AG04450 (cell line): ENCODE measurements around the gene CDH5. TPM values are rescaled to one million over a fixed set of nuclear protein-coding genes. Genes with fewer than 3 reads are reported as not detected.

Source experiments
- CTCF ChIA-PET: fragments of 300-600, 350-600 bp; formaldehyde crosslinking; extraction: SDS; loops from one replicate; lab custom pipeline; 2022; ENCODE audit warnings: antibody characterized with exemption, inconsistent platforms; lab: Charles Lee
- POLR2A ChIA-PET: fragments of 350-600 bp; formaldehyde crosslinking; extraction: SDS; loops from one replicate; lab custom pipeline; 2021; ENCODE audit warnings: antibody characterized with exemption, inconsistent platforms; lab: Yijun Ruan, JAX
- DNase-seq: peaks from one replicate; pipeline ENCODE4 v3.0.0-alpha.2; 2011; ENCODE audit warnings: low read depth, low spot score
- H3K27ac ChIP-seq: one replicate; pipeline ENCODE4 v1.5.1; 2012; ENCODE audit warnings: low read depth, low read length, control low read depth
- H3K27me3 ChIP-seq: one replicate; pipeline ENCODE4 v1.6.0; 2012; ENCODE audit warnings: low read length; ENCODE audit not compliant: control insufficient read depth, insufficient read depth
- H3K4me3 ChIP-seq: 2 replicates; pipeline ENCODE4 v1.5.1; 2011; ENCODE audit warnings: mild to moderate bottlenecking, low read depth, low read length, control low read depth
- H3K9me3 ChIP-seq: 2 replicates; pipeline ENCODE4 v1.5.1; 2012; ENCODE audit warnings: low read length; ENCODE audit not compliant: control insufficient read depth, insufficient read depth
- polyA plus RNA-seq: library from polyadenylated mRNA; depleted of rRNA; stranded (reverse); fragments of >200 nt; gene quantifications from 2 replicates; pipeline ENCODE4 v1.2.3, GENCODE V29; 2011
- TF ChIP-seq, protein P1 (sequence below): IDR thresholded peaks from 2 replicates; pipeline ENCODE4 v1.5.1; 2011; ENCODE audit warnings: low read depth, low read length, control low read depth, inconsistent platforms

Gene CDH5
- polyA plus RNA-seq, 1 experiment: not detected

- ChIA-PET CTCF (interaction anchor here (0.7 kb wide), 1 partner anchor 43 kb away, joined by 3 read pairs; no protein-coding TSS in a partner anchor), POLR2A (no interaction called here)
- DNase-seq: no peak
Measured at GRCh38 chr16:66399031-66399430, 32.5 kb downstream of the CDH5 start.

DNA sequence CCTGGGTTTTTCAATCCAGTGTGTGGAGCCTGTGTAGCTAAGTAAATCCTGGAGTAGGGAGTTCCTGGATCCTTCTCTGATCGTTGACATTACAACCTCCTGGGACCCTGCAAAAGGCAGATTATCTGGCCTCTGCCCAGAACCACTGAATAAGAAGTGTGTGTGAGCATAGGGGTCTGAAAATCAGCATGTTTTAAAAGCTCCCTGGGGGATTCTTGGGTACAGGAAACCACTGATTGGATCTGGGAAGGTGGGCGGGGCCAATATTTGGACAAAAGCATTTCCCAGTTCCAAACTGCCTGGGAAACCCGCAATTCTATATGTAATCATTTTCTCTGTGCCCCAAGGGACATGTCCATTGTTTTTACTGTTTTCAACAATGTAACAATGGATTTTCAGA is 33.4 kb downstream of the CDH5 start:
- CTCF ChIA-PET: no interaction called here
- DNase-seq: no peak
- TF ChIP-seq, protein P1, sequence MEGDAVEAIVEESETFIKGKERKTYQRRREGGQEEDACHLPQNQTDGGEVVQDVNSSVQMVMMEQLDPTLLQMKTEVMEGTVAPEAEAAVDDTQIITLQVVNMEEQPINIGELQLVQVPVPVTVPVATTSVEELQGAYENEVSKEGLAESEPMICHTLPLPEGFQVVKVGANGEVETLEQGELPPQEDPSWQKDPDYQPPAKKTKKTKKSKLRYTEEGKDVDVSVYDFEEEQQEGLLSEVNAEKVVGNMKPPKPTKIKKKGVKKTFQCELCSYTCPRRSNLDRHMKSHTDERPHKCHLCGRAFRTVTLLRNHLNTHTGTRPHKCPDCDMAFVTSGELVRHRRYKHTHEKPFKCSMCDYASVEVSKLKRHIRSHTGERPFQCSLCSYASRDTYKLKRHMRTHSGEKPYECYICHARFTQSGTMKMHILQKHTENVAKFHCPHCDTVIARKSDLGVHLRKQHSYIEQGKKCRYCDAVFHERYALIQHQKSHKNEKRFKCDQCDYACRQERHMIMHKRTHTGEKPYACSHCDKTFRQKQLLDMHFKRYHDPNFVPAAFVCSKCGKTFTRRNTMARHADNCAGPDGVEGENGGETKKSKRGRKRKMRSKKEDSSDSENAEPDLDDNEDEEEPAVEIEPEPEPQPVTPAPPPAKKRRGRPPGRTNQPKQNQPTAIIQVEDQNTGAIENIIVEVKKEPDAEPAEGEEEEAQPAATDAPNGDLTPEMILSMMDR: no peak
- Histone ChIP-seq H3K27ac (no peak overlapping the region), H3K4me3 (no peak overlapping the region), H3K27me3 (peaks cover 32% of the 10 kb centered on the region), H3K9me3 (no peaks in the 10 kb centered on the region)
- POLR2A ChIA-PET: no interaction called here

More at GRCh38 chr16:66399031-66399430, 32.5 kb downstream of the CDH5 start:
- Histone ChIP-seq H3K27me3 (peaks cover 29% of the 10 kb centered on the region), H3K9me3 (no peaks in the 10 kb centered on the region), H3K4me3 (no peak overlapping the region), H3K27ac (no peak overlapping the region)
- TF ChIP-seq, protein P1: no peak

DNA sequence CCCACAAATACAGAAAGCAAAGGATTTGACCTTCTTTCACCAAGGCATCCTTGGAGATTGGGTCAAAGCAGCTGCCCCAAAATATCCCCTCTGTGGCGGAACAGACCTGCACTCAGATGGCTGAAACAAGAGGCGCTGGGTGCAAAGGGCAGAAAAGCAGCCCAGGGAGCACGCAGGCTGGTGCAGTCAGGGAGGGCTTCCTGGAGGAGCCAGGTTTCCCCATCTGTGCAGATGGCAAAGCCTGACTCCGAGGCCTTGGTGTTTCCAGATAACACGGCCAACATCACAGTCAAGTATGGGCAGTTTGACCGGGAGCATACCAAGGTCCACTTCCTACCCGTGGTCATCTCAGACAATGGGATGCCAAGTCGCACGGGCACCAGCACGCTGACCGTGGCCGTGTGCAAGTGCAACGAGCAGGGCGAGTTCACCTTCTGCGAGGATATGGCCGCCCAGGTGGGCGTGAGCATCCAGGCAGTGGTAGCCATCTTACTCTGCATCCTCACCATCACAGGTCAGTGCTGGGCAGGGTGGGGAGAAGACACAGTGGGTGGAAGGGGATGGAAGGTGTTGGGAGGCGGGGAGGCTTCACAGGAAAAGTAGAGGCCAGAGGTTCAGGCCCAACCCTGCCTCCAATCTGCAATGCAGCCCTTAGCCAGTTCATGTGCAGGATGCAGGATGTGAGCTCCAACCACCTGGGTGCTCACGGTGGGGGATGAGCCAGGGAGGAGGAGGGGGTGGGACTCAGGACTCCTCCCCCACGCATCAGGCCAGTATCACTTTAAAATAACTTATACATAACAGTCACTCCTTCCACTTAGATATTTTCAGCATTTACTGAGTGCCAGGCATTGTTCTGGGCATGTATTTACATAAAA is 34.3 kb downstream of the CDH5 start:
- CTCF ChIA-PET: no interaction called here
- DNase-seq: no peak
- Histone ChIP-seq H3K27me3 (peaks cover 36% of the 10 kb centered on the region), H3K4me3 (no peak overlapping the region), H3K9me3 (peaks cover 5% of the 10 kb centered on the region; the same call in 1 of the 2 replicates), H3K27ac (no peak overlapping the region)
- POLR2A ChIA-PET: no interaction called here
- TF ChIP-seq, protein P1: no peak

DNA sequence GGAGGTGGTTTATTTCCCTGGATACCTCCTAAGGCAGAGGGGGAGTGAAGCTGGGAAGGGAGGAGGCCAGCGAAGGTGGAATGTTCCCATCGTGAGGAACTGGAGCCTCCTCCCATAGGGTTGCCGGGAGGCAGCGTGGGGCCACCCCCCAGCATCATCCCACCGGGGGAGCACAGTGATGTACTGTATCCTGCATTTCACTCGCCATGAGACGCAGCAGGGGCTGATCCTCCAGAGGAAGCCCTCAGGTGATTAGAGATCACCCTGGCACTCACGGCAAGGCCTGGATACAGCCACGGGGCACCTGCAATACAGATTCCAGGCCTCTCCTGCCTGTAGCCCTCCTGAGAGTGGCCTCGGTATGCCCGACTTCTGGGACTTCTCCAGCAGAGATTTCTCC is 35.1 kb downstream of the CDH5 start:
- TF ChIP-seq, protein P1: no peak
- Histone ChIP-seq H3K9me3 (peaks cover 5% of the 10 kb centered on the region), H3K27ac (no peak overlapping the region), H3K27me3 (peaks cover 32% of the 10 kb centered on the region), H3K4me3 (no peak overlapping the region)
- no peak for DNase-seq
- ChIA-PET CTCF (no interaction called here), POLR2A (no interaction called here)

DNA sequence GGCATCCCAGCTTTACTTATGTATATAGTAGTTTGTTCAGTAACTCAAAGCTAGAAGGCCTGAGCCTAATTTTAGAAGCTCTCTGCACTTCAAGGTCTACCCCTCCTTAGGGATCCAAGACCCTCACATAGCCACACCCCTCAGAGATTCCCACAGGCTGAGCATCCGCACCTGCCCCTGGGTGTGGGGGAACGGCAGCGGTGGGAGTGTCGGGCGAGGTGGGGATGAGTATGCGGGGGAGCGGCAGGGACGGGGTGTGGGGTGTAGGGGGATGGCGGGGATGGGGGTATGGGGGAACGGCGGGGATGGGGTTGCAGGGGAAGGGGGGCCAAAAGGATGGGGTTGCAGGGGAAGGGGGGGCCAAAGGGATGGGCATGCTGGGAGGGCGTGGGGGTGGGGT is 35.7 kb downstream of the CDH5 start:
- peaks cover 32% of the 10 kb centered on the region for H3K27me3 ChIP-seq
- peaks cover 5% of the 10 kb centered on the region for H3K9me3 ChIP-seq
- no peak overlapping the region for H3K27ac ChIP-seq
- TF ChIP-seq, protein P1: no peak
- DNase-seq: no peak
- ChIA-PET POLR2A (no interaction called here), CTCF (no interaction called here)
- H3K4me3 ChIP-seq: no peak overlapping the region
